GM23248 (cell line): ENCODE measurements around the gene ASAP2. TPM values are rescaled to one million over a fixed set of nuclear protein-coding genes. Genes with fewer than 3 reads are reported as not detected.

Source experiments
- DNase-seq: peaks from one replicate; pipeline ENCODE4 v3.0.0-alpha.2; 2015
- H2AFZ ChIP-seq: fragments of 200-600 bp; sonication (generic); 2 replicates; pipeline ENCODE4 v1.6.1; 2016; ENCODE audit warnings: antibody characterized with exemption
- H3F3A ChIP-seq: fragments of 200-600 bp; sonication (generic); 2 replicates; pipeline ENCODE4 v1.6.1; 2016; ENCODE audit warnings: mild to moderate bottlenecking, antibody characterized with exemption, mixed run types; ENCODE audit not compliant: insufficient read depth
- H3K27ac ChIP-seq: fragments of 200-600 bp; sonication (generic); 2 replicates; pipeline ENCODE4 v1.5.1; 2016; ENCODE audit warnings: mild to moderate bottlenecking
- H3K27me3 ChIP-seq: fragments of 200-600 bp; sonication (generic); replicated peaks from 2 replicates; pipeline ENCODE4 v1.6.1; 2016; ENCODE audit warnings: mild to moderate bottlenecking; ENCODE audit not compliant: insufficient read depth
- H3K36me3 ChIP-seq: fragments of 200-600 bp; sonication (generic); 2 replicates; pipeline ENCODE4 v1.6.1; 2016; ENCODE audit warnings: low read depth, mild to moderate bottlenecking
- H3K4me1 ChIP-seq: fragments of 200-600 bp; sonication (generic); 2 replicates; pipeline ENCODE4 v1.6.1; 2016; ENCODE audit warnings: mild to moderate bottlenecking; ENCODE audit not compliant: insufficient read depth
- H3K4me2 ChIP-seq: fragments of 200-600 bp; sonication (generic); one replicate; pipeline ENCODE4 v1.6.1; 2016; ENCODE audit warnings: mild to moderate bottlenecking; ENCODE audit not compliant: unreplicated experiment
- H3K4me3 ChIP-seq: fragments of 200-600 bp; sonication (generic); 2 replicates; pipeline ENCODE4 v1.5.1; 2016; ENCODE audit warnings: mild to moderate bottlenecking
- H3K79me2 ChIP-seq: fragments of 200-600 bp; sonication (generic); 2 replicates; pipeline ENCODE4 v1.6.1; 2016; ENCODE audit warnings: mild to moderate bottlenecking; ENCODE audit not compliant: insufficient read depth
- H3K9ac ChIP-seq: fragments of 200-600 bp; sonication (generic); 2 replicates; pipeline ENCODE4 v1.6.1; 2016; ENCODE audit warnings: mild to moderate bottlenecking
- H3K9me2 ChIP-seq: fragments of 200-600 bp; sonication (generic); 2 replicates; pipeline ENCODE4 v1.6.1; 2016; ENCODE audit warnings: mixed run types, mild to moderate bottlenecking, moderate library complexity; ENCODE audit not compliant: insufficient read depth
- H3K9me3 ChIP-seq: fragments of 200-600 bp; sonication (generic); one replicate; pipeline ENCODE4 v1.6.1; 2017; ENCODE audit warnings: low read depth
- H4K20me1 ChIP-seq: fragments of 200-600 bp; sonication (generic); 2 replicates; pipeline ENCODE4 v1.6.0; 2016; ENCODE audit not compliant: insufficient read depth
- EZH2 ChIP-seq: fragments of 200-600 bp; sonication (generic); IDR thresholded peaks from 2 replicates; pipeline ENCODE4 v1.6.1; 2018; ENCODE audit warnings: antibody characterized with exemption, mild to moderate bottlenecking; ENCODE audit not compliant: insufficient read depth, poor library complexity, severe bottlenecking
- EZH2phosphoT487 ChIP-seq: fragments of 200-600 bp; sonication (generic); IDR thresholded peaks from 2 replicates; pipeline ENCODE4 v1.6.1; 2018; ENCODE audit warnings: antibody characterized with exemption, moderate library complexity, mild to moderate bottlenecking, low read depth; ENCODE audit not compliant: insufficient read depth
- WGBS, 2 experiments: methylation state at CpG; one replicate each; pipeline ENCODE4 v1.1.6; 2015 to 2017; ENCODE audit warnings: low lambda C conversion rate in 2 of 2, low coverage in 1 of 2; ENCODE audit errors: missing lambda C conversion rate in 2 of 2; 5-methylcytosine and 5-hydroxymethylcytosine counted together
- in situ Hi-C: fragments of 300-500 bp; cut with MboI; formaldehyde crosslinking; loops from 2 replicates; pipeline ENCODE4 v1.15.0; 2020
- polyA plus RNA-seq: library from polyadenylated mRNA; unstranded; fragments of >200 nt; fragmentation: Nextera tagmentation; extraction: Ambion mirVana; gene quantifications from 2 replicates; pipeline ENCODE4 v1.2.1, GENCODE V29; 2016
- total RNA-seq: library from RNA; depleted of rRNA; stranded (reverse); fragments of >200 nt; shearing (Covaris generic); gene quantifications from 2 replicates; pipeline ENCODE4 v1.2.3, GENCODE V29; 2014

Gene ASAP2
- total and polyA plus RNA-seq, 2 experiments from 2014 or later, result 8.8 to 49.6 TPM

DNA sequence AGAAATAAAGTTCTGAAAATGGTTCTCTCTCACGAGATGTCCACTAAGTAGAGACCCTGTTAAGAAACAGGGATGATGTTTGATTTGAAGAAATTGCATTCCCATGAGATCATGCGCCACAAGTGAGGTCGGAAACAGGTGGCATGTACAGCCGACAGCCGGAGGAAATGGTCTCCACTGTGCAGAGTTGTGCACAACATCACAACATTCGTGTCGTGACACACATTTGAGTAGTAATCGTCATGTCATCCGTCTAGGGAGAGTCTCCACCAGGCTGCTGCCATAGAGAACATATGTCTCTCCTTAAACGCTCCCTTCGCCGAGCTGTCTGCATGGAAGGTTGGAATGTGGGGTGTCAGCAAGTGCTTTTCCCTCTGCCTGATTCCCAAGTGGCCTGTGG, 84.7 kb downstream of the ASAP2 start:
- Histone ChIP-seq H3K4me2 (no peak overlapping the region), H3K4me3 (no peak overlapping the region), H2AFZ (no peak overlapping the region), H3K9me3 (no peaks in the 10 kb centered on the region), H3K9me2 (no peaks in the 10 kb centered on the region), H4K20me1 (peaks cover 4% of the 10 kb centered on the region; the same call in 1 of the 2 replicates), H3K4me1 (peaks cover 33% of the 10 kb centered on the region), H3K9ac (no peak overlapping the region), H3F3A (peaks cover 61% of the 10 kb centered on the region), H3K79me2 (peaks cover 82% of the 10 kb centered on the region), H3K27ac (no peak overlapping the region; the same call in 1 of the 2 replicates), H3K36me3 (0 out of 2 replicates have a peak, but pooled peaks cover 11% of the 10 kb centered on the region), H3K27me3 (no peaks in the 10 kb centered on the region)
- TF ChIP-seq EZH2 (no peak), EZH2phosphoT487 (no peak)
- no peak for DNase-seq
- in situ Hi-C loops, result no loop called here
- 79 to 83% methylated on average over 12 of the region's 12 CpGs for WGBS, 2 experiments

DNA sequence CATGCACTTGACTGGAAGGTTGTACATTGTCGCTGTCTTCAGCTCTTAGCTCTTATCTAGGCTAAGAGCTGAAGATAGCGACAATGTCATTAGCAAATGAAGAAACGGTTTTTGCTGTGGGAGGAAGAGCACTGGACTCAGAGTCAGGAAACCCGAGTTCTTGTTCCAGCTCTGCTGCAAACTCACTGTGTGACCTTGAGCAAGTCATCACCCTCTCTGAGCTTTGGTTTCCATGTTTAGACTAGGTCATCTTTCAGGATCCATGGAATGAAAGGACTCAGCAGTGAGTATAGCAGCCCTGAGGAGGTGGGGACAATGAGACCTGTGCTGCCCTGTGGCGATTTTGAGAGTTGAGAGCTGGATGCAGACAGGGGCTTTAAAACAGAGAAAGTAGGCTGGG, 85.3 kb downstream of the ASAP2 start:
- H2AFZ ChIP-seq, result no peak overlapping the region
- H3K9ac ChIP-seq, result no peak overlapping the region
- TF ChIP-seq EZH2phosphoT487 (no peak), EZH2 (no peak)
- peaks cover 56% of the 10 kb centered on the region for H3F3A ChIP-seq
- H3K27me3 ChIP-seq, result no peaks in the 10 kb centered on the region
- peaks cover 4% of the 10 kb centered on the region; the same call in 1 of the 2 replicates for H4K20me1 ChIP-seq
- H3K4me1 ChIP-seq, result peaks cover 27% of the 10 kb centered on the region
- H3K27ac ChIP-seq, result no peak overlapping the region
- no peaks in the 10 kb centered on the region for H3K9me2 ChIP-seq
- H3K9me3 ChIP-seq, result no peaks in the 10 kb centered on the region
- H3K4me2 ChIP-seq, result no peak overlapping the region
- no peak overlapping the region for H3K4me3 ChIP-seq
- H3K36me3 ChIP-seq, result 0 out of 2 replicates have a peak, but pooled peaks cover 11% of the 10 kb centered on the region
- in situ Hi-C loops, result no loop called here
- 96 to 100% methylated on average over 5 of the region's 5 CpGs for WGBS, 2 experiments
- H3K79me2 ChIP-seq, result peaks cover 82% of the 10 kb centered on the region
- no peak for DNase-seq

DNA sequence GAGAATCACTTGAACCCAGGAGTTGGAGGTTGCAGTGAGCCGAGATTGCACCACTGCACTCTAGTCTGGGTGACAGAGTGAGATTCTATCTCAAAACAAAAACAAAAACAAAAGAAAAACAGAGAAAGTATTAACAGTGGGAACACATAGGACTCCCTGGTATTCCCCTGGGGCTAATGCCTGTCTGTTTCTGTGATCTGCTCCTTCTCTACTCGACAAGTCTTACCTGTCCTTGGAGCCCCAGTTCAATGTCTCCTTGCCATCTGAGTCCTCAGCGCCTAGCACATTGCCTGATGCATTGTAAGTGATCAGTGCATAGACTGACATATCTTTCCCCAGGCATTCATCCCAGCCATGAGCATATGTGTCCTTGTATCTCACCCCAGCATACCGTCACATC, 85.8 kb downstream of the ASAP2 start:
- no peak for TF ChIP-seq EZH2
- no peak for TF ChIP-seq EZH2phosphoT487
- H3K9me2 ChIP-seq, result no peaks in the 10 kb centered on the region
- peaks cover 55% of the 10 kb centered on the region for H3F3A ChIP-seq
- DNase-seq, result no peak
- peaks cover 22% of the 10 kb centered on the region for H3K4me1 ChIP-seq
- no peak overlapping the region for H3K27ac ChIP-seq
- H3K4me3 ChIP-seq, result no peak overlapping the region
- in situ Hi-C loops, result no loop called here
- H3K79me2 ChIP-seq, result peaks cover 86% of the 10 kb centered on the region
- peaks cover 15% of the 10 kb centered on the region; the same call in 1 of the 2 replicates for H3K36me3 ChIP-seq
- H4K20me1 ChIP-seq, result peaks cover 4% of the 10 kb centered on the region; the same call in 1 of the 2 replicates
- WGBS, 2 experiments, result 96 to 97% methylated on average over 4 of the region's 4 CpGs
- no peak overlapping the region for H3K4me2 ChIP-seq
- H3K27me3 ChIP-seq, result no peaks in the 10 kb centered on the region
- H3K9me3 ChIP-seq, result no peaks in the 10 kb centered on the region
- no peak overlapping the region for H3K9ac ChIP-seq
- no peak overlapping the region for H2AFZ ChIP-seq

DNA sequence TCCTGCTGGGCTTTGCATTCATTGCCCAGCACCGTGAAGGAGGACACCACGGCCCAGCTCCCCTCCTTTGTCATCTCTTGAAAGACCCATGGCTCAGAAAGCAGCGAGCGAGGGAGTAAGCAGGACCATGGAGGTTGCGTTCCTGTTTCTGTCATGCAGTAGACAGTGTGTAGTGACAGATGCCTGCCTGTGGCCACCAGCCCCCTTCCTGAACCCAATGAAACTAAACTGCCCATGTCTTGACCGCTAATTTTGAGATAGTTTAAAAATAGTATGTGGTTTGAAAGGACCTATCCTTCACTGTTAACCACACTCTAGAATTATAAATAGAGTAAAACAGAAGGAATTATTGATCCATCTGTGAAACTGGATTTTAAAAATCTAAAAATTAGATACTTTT, 88.2 kb downstream of the ASAP2 start:
- in situ Hi-C loops, result no loop called here
- no peak for DNase-seq
- Histone ChIP-seq H3K4me2 (no peak overlapping the region), H2AFZ (no peak overlapping the region), H3K27me3 (no peaks in the 10 kb centered on the region), H3K9me2 (no peaks in the 10 kb centered on the region), H3K9ac (no peak overlapping the region), H3K79me2 (peaks cover 100% of the 10 kb centered on the region), H3K9me3 (no peaks in the 10 kb centered on the region), H3K27ac (no peak overlapping the region), H3K36me3 (peaks cover 28% of the 10 kb centered on the region), H3F3A (peaks cover 38% of the 10 kb centered on the region), H4K20me1 (peaks cover 4% of the 10 kb centered on the region; the same call in 1 of the 2 replicates), H3K4me1 (peaks cover under 1% of the 10 kb centered on the region; the same call in 1 of the 2 replicates), H3K4me3 (no peak overlapping the region)
- TF ChIP-seq EZH2 (no peak), EZH2phosphoT487 (no peak)
- 89 to 96% methylated on average over 6 of the region's 6 CpGs for WGBS, 2 experiments

DNA sequence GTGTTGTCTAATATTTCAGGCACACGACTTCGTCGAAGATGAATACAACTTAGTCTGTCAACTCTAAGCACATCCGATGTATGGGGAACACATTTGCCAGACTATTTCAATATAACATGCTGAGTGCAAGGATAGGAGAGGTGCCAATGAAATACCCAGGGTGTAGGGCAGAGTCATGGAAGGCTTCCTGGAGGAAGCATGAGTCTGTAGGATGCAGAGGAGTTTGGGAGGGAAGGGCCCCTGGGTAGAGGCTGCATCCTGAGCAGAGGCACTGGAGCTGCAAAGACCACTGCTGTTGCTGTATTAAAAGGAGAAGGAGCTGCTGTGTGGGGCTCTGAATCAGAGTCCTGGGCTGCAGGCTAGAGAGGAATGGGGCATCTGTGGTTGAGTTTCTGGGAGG, 89.9 kb downstream of the ASAP2 start:
- Histone ChIP-seq H3K27me3 (no peaks in the 10 kb centered on the region), H3K9me3 (no peaks in the 10 kb centered on the region), H3K4me2 (no peak overlapping the region), H3K9me2 (no peaks in the 10 kb centered on the region), H3K27ac (no peak overlapping the region), H2AFZ (no peak overlapping the region), H3K4me1 (no peaks in the 10 kb centered on the region), H3F3A (peaks cover 22% of the 10 kb centered on the region), H3K9ac (no peak overlapping the region), H3K79me2 (peaks cover 100% of the 10 kb centered on the region), H4K20me1 (peaks cover 4% of the 10 kb centered on the region; the same call in 1 of the 2 replicates), H3K36me3 (peaks cover 30% of the 10 kb centered on the region), H3K4me3 (no peak overlapping the region)
- in situ Hi-C loops, result no loop called here
- no peak for TF ChIP-seq EZH2phosphoT487
- TF ChIP-seq EZH2, result no peak
- 95 to 98% methylated on average over 4 of the region's 4 CpGs for WGBS, 2 experiments
- no peak for DNase-seq
